Stimulated activated naive CD8-positive, alpha-beta T cell treated with anti-CD3 and anti-CD28 coated beads, Interleukin-15, Interleukin-2, amounts not matched to agents 100 ng/mL and 50 ng/mL, for 24 hours (primary cell): ENCODE measurements around the gene ZBTB45.
A peak's percentile ranks its signal among the peaks of the same experiment; 100 is the strongest.
"Not testable (repeated sequence)": the region's sequence is repeated elsewhere in the genome, so short reads cannot be mapped to it uniquely, and the experiment has no call there.

Source experiments
- H3K27ac Mint-ChIP-seq: one replicate; pipeline ENCODE4 v1.8.0; 2021; ENCODE audit warnings: mild to moderate bottlenecking, mixed read lengths
- H3K27me3 Mint-ChIP-seq: one replicate; pipeline ENCODE4 v1.8.0; 2021; ENCODE audit warnings: mixed read lengths
- H3K36me3 Mint-ChIP-seq: one replicate; pipeline ENCODE4 v1.8.0; 2021; ENCODE audit warnings: low read depth, mixed read lengths
- H3K4me1 Mint-ChIP-seq: one replicate; pipeline ENCODE4 v1.8.0; 2021; ENCODE audit warnings: low read depth, mixed read lengths
- H3K4me3 Mint-ChIP-seq: one replicate; pipeline ENCODE4 v1.8.0; 2021; ENCODE audit warnings: mild to moderate bottlenecking, mixed read lengths
- H3K9me3 Mint-ChIP-seq: one replicate; pipeline ENCODE4 v1.8.0; 2021; ENCODE audit warnings: mixed read lengths

Gene ZBTB45

GRCh38 chr19:58511353-58512208, 8.0 kb downstream of the ZBTB45 start, which contains the start of gene SLC27A5:
TSS of gene SLC27A5 (minus strand) at chr19:58511992. CDS start at chr19:58511955, 37 bp downstream.
- Mint-ChIP-seq H3K9me3 (peaks cover 4% of the 10 kb centered on the region), H3K27me3 (no peaks in the 10 kb centered on the region), H3K36me3 (peaks cover 25% of the 10 kb centered on the region), H3K4me3 (no peak within 1 kb of the TSS), H3K4me1 (peaks cover 24% of the 10 kb centered on the region), H3K27ac (peak within 1 kb of the TSS; percentile 89)

GRCh38 chr19:58510084-58510862, 9.3 kb downstream of the ZBTB45 start:
- peaks cover 14% of the 10 kb centered on the region for H3K4me1 Mint-ChIP-seq
- H3K27ac Mint-ChIP-seq = no peak overlapping the region
- H3K4me3 Mint-ChIP-seq = no peak overlapping the region
- H3K9me3 Mint-ChIP-seq = peaks cover 7% of the 10 kb centered on the region
- H3K27me3 Mint-ChIP-seq = no peaks in the 10 kb centered on the region
- H3K36me3 Mint-ChIP-seq = peaks cover 15% of the 10 kb centered on the region

GRCh38 chr19:58509731-58510083, 9.9 kb downstream of the ZBTB45 start:
- no peak overlapping the region for H3K4me3 Mint-ChIP-seq
- H3K27me3 Mint-ChIP-seq = no peaks in the 10 kb centered on the region
- H3K9me3 Mint-ChIP-seq = peaks cover 7% of the 10 kb centered on the region
- H3K27ac Mint-ChIP-seq = no peak overlapping the region
- peaks cover 11% of the 10 kb centered on the region for H3K36me3 Mint-ChIP-seq
- H3K4me1 Mint-ChIP-seq = peaks cover 11% of the 10 kb centered on the region

GRCh38 chr19:58507602-58508223, 11.9 kb downstream of the ZBTB45 start:
- H3K4me3 Mint-ChIP-seq, H3K36me3 Mint-ChIP-seq, H3K9me3 Mint-ChIP-seq, H3K27ac Mint-ChIP-seq, H3K4me1 Mint-ChIP-seq, H3K27me3 Mint-ChIP-seq: not testable (repeated sequence)

- H3K9me3 Mint-ChIP-seq = peaks cover 12% of the 10 kb centered on the region
- no peak overlapping the region for H3K27ac Mint-ChIP-seq
- no peaks in the 10 kb centered on the region for H3K27me3 Mint-ChIP-seq
- H3K4me3 Mint-ChIP-seq = peak overlapping the region; percentile 94
- peaks cover 4% of the 10 kb centered on the region for H3K36me3 Mint-ChIP-seq
- peaks cover 22% of the 10 kb centered on the region for H3K4me1 Mint-ChIP-seq
These were observed 19.4 kb downstream of the ZBTB45 start for GRCh38 chr19:58500242-58500641.

- Mint-ChIP-seq H3K4me3 (peak overlapping the region; percentile 94), H3K9me3 (peaks cover 12% of the 10 kb centered on the region), H3K4me1 (peaks cover 22% of the 10 kb centered on the region), H3K36me3 (peaks cover 4% of the 10 kb centered on the region), H3K27ac (peak overlapping the region; percentile 96), H3K27me3 (no peaks in the 10 kb centered on the region)
These were observed 20.3 kb downstream of the ZBTB45 start for GRCh38 chr19:58499021-58499927.

GRCh38 chr19:58498316-58499020, 21.1 kb downstream of the ZBTB45 start:
- Mint-ChIP-seq H3K4me1 (peaks cover 22% of the 10 kb centered on the region), H3K9me3 (peaks cover 12% of the 10 kb centered on the region), H3K27me3 (no peaks in the 10 kb centered on the region), H3K4me3 (peak overlapping the region; percentile 94), H3K36me3 (peaks cover 4% of the 10 kb centered on the region), H3K27ac (peak overlapping the region; percentile 96)

- Mint-ChIP-seq H3K27me3 (no peaks in the 10 kb centered on the region), H3K9me3 (peaks cover 12% of the 10 kb centered on the region), H3K27ac (peak overlapping the region; percentile 96), H3K4me1 (peaks cover 22% of the 10 kb centered on the region), H3K36me3 (peaks cover 4% of the 10 kb centered on the region), H3K4me3 (peak overlapping the region; percentile 94)
These were observed 21.9 kb downstream of the ZBTB45 start for GRCh38 chr19:58497634-58498170.

- H3K9me3 Mint-ChIP-seq = no peaks in the 10 kb centered on the region
- no peaks in the 10 kb centered on the region for H3K27me3 Mint-ChIP-seq
- no peak overlapping the region for H3K27ac Mint-ChIP-seq
- H3K4me1 Mint-ChIP-seq = peaks cover 11% of the 10 kb centered on the region
- no peak overlapping the region for H3K4me3 Mint-ChIP-seq
- H3K36me3 Mint-ChIP-seq = peaks cover 9% of the 10 kb centered on the region
These were observed 27.3 kb downstream of the ZBTB45 start for GRCh38 chr19:58492265-58492664.

- Mint-ChIP-seq H3K27me3 (no peaks in the 10 kb centered on the region), H3K27ac (no peak overlapping the region), H3K9me3 (no peaks in the 10 kb centered on the region), H3K4me3 (no peak overlapping the region), H3K36me3 (peaks cover 9% of the 10 kb centered on the region), H3K4me1 (peaks cover 11% of the 10 kb centered on the region)
These were observed 28.2 kb downstream of the ZBTB45 start for GRCh38 chr19:58491393-58491792.

GRCh38 chr19:58484349-58484748, 35.3 kb downstream of the ZBTB45 start:
- not testable (repeated sequence) for H3K27me3 Mint-ChIP-seq, H3K4me1 Mint-ChIP-seq, H3K9me3 Mint-ChIP-seq, H3K27ac Mint-ChIP-seq, H3K36me3 Mint-ChIP-seq, H3K4me3 Mint-ChIP-seq

- no peaks in the 10 kb centered on the region for H3K9me3 Mint-ChIP-seq
- H3K4me1 Mint-ChIP-seq = peaks cover under 1% of the 10 kb centered on the region
- peaks cover 5% of the 10 kb centered on the region for H3K36me3 Mint-ChIP-seq
- no peak overlapping the region for H3K27ac Mint-ChIP-seq
- H3K27me3 Mint-ChIP-seq = no peaks in the 10 kb centered on the region
- H3K4me3 Mint-ChIP-seq = no peak overlapping the region
These were observed 35.8 kb downstream of the ZBTB45 start for GRCh38 chr19:58483776-58484175.

- Mint-ChIP-seq H3K4me1 (no peaks in the 10 kb centered on the region), H3K9me3 (no peaks in the 10 kb centered on the region), H3K27ac (peak overlapping the region; percentile 33), H3K27me3 (no peaks in the 10 kb centered on the region), H3K36me3 (peaks cover 5% of the 10 kb centered on the region), H3K4me3 (no peak overlapping the region)
These were observed 37.2 kb downstream of the ZBTB45 start for GRCh38 chr19:58482372-58482771.
